Brain microvascular endothelial cell (primary cell): Measurements from ENCODE around the gene ADISSP.

ENCODE experiments used
- DNase-seq: peaks from one replicate; pipeline ENCODE4 v3.0.0-alpha.2; 2020
- H3K27ac ChIP-seq: fragments of 250-450 bp; sonication (Bioruptor Pico); 2 replicates; pipeline ENCODE4 v1.5.1; 2020; ENCODE audit warnings: mild to moderate bottlenecking, moderate library complexity
- H3K27me3 ChIP-seq: fragments of 250-450 bp; sonication (Bioruptor Pico); replicated peaks from 2 replicates; pipeline ENCODE4 v1.5.1; 2020; ENCODE audit warnings: mild to moderate bottlenecking
- H3K36me3 ChIP-seq: fragments of 250-450 bp; sonication (Bioruptor Pico); replicated peaks from 2 replicates; pipeline ENCODE4 v1.5.1; 2020; ENCODE audit warnings: mild to moderate bottlenecking
- H3K4me3 ChIP-seq: 2 replicates; pipeline ENCODE4 v1.5.1; 2011; ENCODE audit warnings: low read depth, mild to moderate bottlenecking, control low read depth, low read length, moderate library complexity
- in situ Hi-C: cut with HindIII; loops from 2 replicates; pipeline ENCODE4 v1.10.0; 2017; ENCODE audit warnings: low sequenced_read_pairs, low pct_ligation_motif_present
- TF ChIP-seq, protein P1 (sequence below): IDR thresholded peaks from 2 replicates; pipeline ENCODE4 v1.5.1; 2011; ENCODE audit warnings: low read depth, mild to moderate bottlenecking, moderate library complexity, low read length, control low read depth, inconsistent platforms; ENCODE audit errors: missing control alignments

Gene ADISSP

DNA sequence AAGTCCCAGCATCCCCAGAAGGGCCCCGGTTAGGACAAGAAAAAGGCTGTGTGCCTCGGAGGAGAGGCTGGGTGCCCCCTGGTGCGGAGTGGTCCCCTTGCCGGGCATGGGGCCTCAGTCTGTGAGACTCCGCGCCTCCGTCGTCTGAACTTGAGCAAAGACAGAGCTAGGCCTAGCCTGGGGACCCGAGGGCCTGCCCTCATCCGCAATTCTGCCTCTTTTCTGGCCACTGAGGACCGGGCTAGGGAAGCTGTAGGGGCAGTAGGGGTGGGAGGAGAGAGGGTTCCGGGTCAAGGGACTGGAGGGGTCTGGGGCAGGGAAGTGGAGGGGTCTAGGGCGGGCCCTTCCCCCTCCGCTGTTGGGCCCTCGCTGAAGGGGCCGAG lies 35.6 kb downstream of the ADISSP start:
- no peak overlapping the region for H3K4me3 ChIP-seq
- H3K36me3 ChIP-seq = no peaks in the 10 kb centered on the region
- in situ Hi-C loops = no loop called here
- DNase-seq = no peak
- no peak overlapping the region for H3K27ac ChIP-seq
- peaks cover 20% of the 10 kb centered on the region for H3K27me3 ChIP-seq
- TF ChIP-seq, protein P1, sequence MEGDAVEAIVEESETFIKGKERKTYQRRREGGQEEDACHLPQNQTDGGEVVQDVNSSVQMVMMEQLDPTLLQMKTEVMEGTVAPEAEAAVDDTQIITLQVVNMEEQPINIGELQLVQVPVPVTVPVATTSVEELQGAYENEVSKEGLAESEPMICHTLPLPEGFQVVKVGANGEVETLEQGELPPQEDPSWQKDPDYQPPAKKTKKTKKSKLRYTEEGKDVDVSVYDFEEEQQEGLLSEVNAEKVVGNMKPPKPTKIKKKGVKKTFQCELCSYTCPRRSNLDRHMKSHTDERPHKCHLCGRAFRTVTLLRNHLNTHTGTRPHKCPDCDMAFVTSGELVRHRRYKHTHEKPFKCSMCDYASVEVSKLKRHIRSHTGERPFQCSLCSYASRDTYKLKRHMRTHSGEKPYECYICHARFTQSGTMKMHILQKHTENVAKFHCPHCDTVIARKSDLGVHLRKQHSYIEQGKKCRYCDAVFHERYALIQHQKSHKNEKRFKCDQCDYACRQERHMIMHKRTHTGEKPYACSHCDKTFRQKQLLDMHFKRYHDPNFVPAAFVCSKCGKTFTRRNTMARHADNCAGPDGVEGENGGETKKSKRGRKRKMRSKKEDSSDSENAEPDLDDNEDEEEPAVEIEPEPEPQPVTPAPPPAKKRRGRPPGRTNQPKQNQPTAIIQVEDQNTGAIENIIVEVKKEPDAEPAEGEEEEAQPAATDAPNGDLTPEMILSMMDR = no peak

DNA sequence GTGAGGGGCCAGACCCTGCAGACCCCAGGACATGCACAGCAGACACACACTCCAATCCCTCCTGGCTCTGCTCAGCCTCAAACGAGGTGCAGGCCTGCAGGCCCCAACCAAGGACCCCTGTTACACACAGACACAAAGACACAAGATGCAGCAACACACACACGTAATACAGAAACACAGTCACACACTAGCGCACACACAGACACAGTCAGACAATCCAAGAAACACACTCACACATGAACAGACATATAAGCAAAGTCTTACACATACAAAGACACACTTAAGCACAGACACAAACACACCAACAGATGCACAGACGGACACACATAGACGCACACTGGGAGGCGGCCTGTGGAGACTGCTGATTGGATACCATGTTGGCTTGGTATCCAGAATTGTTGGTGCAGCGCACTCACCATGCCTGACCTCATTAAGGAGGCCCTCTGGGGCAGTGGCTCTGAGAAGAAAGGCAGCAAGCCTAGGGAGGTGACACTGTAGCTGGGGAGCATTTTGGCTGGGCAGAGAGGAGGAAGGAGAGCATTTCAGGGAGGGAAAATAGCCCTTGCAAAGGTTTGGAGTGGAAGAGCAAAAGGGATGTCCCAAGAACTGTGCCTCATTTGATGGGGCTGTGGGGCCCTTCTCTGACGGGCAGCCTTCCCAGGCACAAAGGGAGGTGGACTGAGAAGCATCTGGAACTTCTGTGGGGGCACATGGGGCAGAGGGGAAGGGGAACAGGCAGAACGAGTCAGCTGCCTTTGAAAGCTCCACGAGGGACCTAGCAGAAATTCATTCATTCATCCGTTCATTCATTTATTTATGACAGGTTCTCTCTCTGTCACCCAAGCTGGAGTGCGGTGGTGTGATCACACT lies 36.5 kb downstream of the ADISSP start:
- peaks cover 23% of the 10 kb centered on the region for H3K27me3 ChIP-seq
- TF ChIP-seq, protein P1 = no peak

DNA sequence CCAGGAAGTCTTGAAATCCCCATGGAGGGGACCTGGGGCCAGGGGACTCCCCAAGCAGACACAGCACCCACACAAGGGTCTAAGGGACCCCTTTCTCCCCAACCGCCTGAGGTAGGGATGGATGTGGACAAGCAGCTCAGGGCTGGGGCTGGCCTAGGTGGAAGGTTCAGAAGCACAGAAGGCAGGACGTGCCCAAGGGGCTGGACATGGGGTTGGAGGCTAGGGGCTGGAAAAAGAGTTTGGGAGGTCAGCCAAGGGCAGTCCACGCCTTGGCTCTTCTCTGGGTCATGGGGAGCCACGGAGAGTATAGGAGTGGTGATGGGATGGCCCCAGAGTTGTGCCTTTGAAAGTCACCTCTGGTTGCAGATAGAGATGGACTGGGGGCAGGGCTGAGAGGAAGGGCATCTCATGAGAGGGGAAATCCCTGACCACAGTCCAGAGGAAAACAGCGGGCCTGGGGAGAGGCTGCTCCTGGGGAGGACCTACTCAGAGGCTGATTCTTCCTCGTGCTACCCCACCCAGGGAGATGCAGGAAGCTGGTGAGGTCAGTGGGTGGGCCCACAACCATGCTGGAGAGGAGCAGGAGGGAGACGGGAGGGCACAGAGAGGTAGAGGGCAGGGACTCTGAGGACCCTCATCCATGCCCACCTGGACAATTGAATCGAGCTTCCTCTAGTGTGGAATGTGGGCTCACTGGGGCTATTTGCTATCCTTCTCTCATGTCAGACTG lies 37.6 kb downstream of the ADISSP start:
- Histone ChIP-seq H3K27me3 (peaks cover 23% of the 10 kb centered on the region), H3K36me3 (no peaks in the 10 kb centered on the region), H3K27ac (no peak overlapping the region), H3K4me3 (no peak overlapping the region)
- no peak for DNase-seq
- in situ Hi-C loops = no loop called here
- TF ChIP-seq, protein P1 = no peak

More for the DNA sequence above, 36.5 kb downstream of the ADISSP start:
- in situ Hi-C loops = no loop called here
- DNase-seq = no peak
- H3K36me3 ChIP-seq = no peaks in the 10 kb centered on the region
- no peak overlapping the region for H3K27ac ChIP-seq
- H3K4me3 ChIP-seq = no peak overlapping the region

DNA sequence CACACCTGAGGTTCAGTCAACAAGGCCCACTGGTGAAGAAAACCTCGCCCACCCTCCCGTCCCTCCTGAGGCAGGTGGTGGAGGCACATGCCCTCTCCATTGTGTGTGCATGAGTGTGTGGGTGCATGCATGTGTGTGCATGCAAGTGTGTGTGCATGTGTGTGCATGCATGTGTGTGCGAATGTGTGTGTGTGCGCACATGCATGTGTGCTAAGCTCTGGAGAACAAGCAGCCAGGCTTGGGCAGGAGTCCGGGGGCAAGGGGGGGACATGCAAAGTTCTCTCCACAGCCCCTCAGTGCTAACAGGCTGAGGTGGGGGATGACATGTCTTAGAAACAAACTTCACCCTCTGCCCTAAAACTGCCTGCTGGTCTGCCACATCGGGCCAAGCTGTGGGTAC lies 38.2 kb downstream of the ADISSP start:
- Histone ChIP-seq H3K27me3 (peaks cover 23% of the 10 kb centered on the region), H3K27ac (no peak overlapping the region), H3K4me3 (no peak overlapping the region), H3K36me3 (no peaks in the 10 kb centered on the region)
- TF ChIP-seq, protein P1 = no peak
- DNase-seq = no peak
- in situ Hi-C loops = no loop called here

DNA sequence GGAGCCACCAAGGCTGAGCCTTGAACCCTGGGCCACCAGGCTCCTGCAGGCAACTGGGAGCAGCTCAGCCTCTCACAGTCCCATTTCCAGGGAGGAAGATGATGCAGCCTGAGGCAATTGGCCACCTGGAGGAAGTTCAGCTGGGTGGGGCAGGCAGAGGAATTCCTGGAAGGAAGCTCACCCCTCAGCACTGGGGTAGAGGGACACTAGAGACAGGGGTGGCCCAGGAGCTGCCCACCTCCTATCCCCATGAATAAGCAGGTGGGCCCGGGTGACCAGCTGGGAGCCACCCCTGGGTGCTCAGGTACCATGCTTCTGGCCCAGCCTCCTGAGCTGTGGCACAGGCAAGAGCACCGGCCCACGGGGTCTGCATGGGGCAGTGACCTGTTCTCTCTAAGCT lies 38.7 kb downstream of the ADISSP start:
- no peak for DNase-seq
- Histone ChIP-seq H3K27me3 (peaks cover 23% of the 10 kb centered on the region), H3K4me3 (no peak overlapping the region), H3K27ac (no peak overlapping the region), H3K36me3 (no peaks in the 10 kb centered on the region)
- in situ Hi-C loops = no loop called here
- TF ChIP-seq, protein P1 = no peak
